GM23248 (cell line): ENCODE measurements around the gene CCDC47. TPM values are rescaled to one million over a fixed set of nuclear protein-coding genes. Genes with fewer than 3 reads are reported as not detected.
"Not testable (repeated sequence)": the region's sequence is repeated elsewhere in the genome, so short reads cannot be mapped to it uniquely, and the experiment has no call there.

Source experiments
- DNase-seq: peaks from one replicate; pipeline ENCODE4 v3.0.0-alpha.2; 2015
- H2AFZ ChIP-seq: fragments of 200-600 bp; sonication (generic); 2 replicates; pipeline ENCODE4 v1.6.1; 2016; ENCODE audit warnings: antibody characterized with exemption
- H3F3A ChIP-seq: fragments of 200-600 bp; sonication (generic); 2 replicates; pipeline ENCODE4 v1.6.1; 2016; ENCODE audit warnings: mild to moderate bottlenecking, antibody characterized with exemption, mixed run types; ENCODE audit not compliant: insufficient read depth
- H3K27ac ChIP-seq: fragments of 200-600 bp; sonication (generic); 2 replicates; pipeline ENCODE4 v1.5.1; 2016; ENCODE audit warnings: mild to moderate bottlenecking
- H3K27me3 ChIP-seq: fragments of 200-600 bp; sonication (generic); replicated peaks from 2 replicates; pipeline ENCODE4 v1.6.1; 2016; ENCODE audit warnings: mild to moderate bottlenecking; ENCODE audit not compliant: insufficient read depth
- H3K36me3 ChIP-seq: fragments of 200-600 bp; sonication (generic); 2 replicates; pipeline ENCODE4 v1.6.1; 2016; ENCODE audit warnings: low read depth, mild to moderate bottlenecking
- H3K4me1 ChIP-seq: fragments of 200-600 bp; sonication (generic); 2 replicates; pipeline ENCODE4 v1.6.1; 2016; ENCODE audit warnings: mild to moderate bottlenecking; ENCODE audit not compliant: insufficient read depth
- H3K4me2 ChIP-seq: fragments of 200-600 bp; sonication (generic); one replicate; pipeline ENCODE4 v1.6.1; 2016; ENCODE audit warnings: mild to moderate bottlenecking; ENCODE audit not compliant: unreplicated experiment
- H3K4me3 ChIP-seq: fragments of 200-600 bp; sonication (generic); 2 replicates; pipeline ENCODE4 v1.5.1; 2016; ENCODE audit warnings: mild to moderate bottlenecking
- H3K79me2 ChIP-seq: fragments of 200-600 bp; sonication (generic); 2 replicates; pipeline ENCODE4 v1.6.1; 2016; ENCODE audit warnings: mild to moderate bottlenecking; ENCODE audit not compliant: insufficient read depth
- H3K9ac ChIP-seq: fragments of 200-600 bp; sonication (generic); 2 replicates; pipeline ENCODE4 v1.6.1; 2016; ENCODE audit warnings: mild to moderate bottlenecking
- H3K9me2 ChIP-seq: fragments of 200-600 bp; sonication (generic); 2 replicates; pipeline ENCODE4 v1.6.1; 2016; ENCODE audit warnings: mixed run types, mild to moderate bottlenecking, moderate library complexity; ENCODE audit not compliant: insufficient read depth
- H3K9me3 ChIP-seq: fragments of 200-600 bp; sonication (generic); one replicate; pipeline ENCODE4 v1.6.1; 2017; ENCODE audit warnings: low read depth
- H4K20me1 ChIP-seq: fragments of 200-600 bp; sonication (generic); 2 replicates; pipeline ENCODE4 v1.6.0; 2016; ENCODE audit not compliant: insufficient read depth
- EZH2 ChIP-seq: fragments of 200-600 bp; sonication (generic); IDR thresholded peaks from 2 replicates; pipeline ENCODE4 v1.6.1; 2018; ENCODE audit warnings: antibody characterized with exemption, mild to moderate bottlenecking; ENCODE audit not compliant: insufficient read depth, poor library complexity, severe bottlenecking
- EZH2phosphoT487 ChIP-seq: fragments of 200-600 bp; sonication (generic); IDR thresholded peaks from 2 replicates; pipeline ENCODE4 v1.6.1; 2018; ENCODE audit warnings: antibody characterized with exemption, moderate library complexity, mild to moderate bottlenecking, low read depth; ENCODE audit not compliant: insufficient read depth
- WGBS, 2 experiments: methylation state at CpG; one replicate each; pipeline ENCODE4 v1.1.6; 2015 to 2017; ENCODE audit warnings: low lambda C conversion rate in 2 of 2, low coverage in 1 of 2; ENCODE audit errors: missing lambda C conversion rate in 2 of 2; 5-methylcytosine and 5-hydroxymethylcytosine counted together
- in situ Hi-C: fragments of 300-500 bp; cut with MboI; formaldehyde crosslinking; loops from 2 replicates; pipeline ENCODE4 v1.15.0; 2020
- polyA plus RNA-seq: library from polyadenylated mRNA; unstranded; fragments of >200 nt; fragmentation: Nextera tagmentation; extraction: Ambion mirVana; gene quantifications from 2 replicates; pipeline ENCODE4 v1.2.1, GENCODE V29; 2016
- total RNA-seq: library from RNA; depleted of rRNA; stranded (reverse); fragments of >200 nt; shearing (Covaris generic); gene quantifications from 2 replicates; pipeline ENCODE4 v1.2.3, GENCODE V29; 2014

CCDC47 gene
- total and polyA plus RNA-seq, 2 experiments from 2014 or later: 60.5 to 72.2 TPM

DNA sequence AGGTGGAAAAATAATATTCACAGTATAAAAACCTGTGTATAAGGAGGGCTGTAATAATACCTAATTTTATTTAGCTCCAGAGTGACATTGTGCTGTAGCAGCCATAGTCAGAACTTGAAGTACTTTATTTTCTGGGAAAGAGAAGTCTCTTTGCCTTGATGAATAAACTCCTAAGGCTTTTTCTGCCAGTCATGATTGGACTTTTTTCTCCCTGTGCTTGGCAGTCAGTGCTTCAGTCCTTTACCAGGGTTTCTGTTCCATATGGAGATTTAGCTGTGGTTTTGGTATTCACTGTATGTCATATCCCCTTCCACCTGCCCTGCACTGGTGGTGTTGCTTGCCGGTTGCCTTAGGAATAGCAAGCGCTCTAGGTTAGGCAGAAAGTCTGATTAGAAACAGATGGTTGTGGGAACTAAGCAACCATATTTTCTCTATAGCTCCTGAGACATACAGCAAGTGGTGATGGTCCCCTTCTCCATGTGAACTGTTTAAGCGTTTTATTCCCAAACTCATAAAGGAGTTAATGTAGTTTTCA, 25.2 kb upstream of the CCDC47 start:
- Histone ChIP-seq H3K4me2 (no peak overlapping the region), H4K20me1 (no peaks in the 10 kb centered on the region), H3K27ac (no peak overlapping the region), H3K27me3 (no peaks in the 10 kb centered on the region), H3K4me1 (no peaks in the 10 kb centered on the region), H3K36me3 (peaks cover 92% of the 10 kb centered on the region), H3K79me2 (peaks cover 98% of the 10 kb centered on the region), H3F3A (peaks cover 13% of the 10 kb centered on the region; the same call in 1 of the 2 replicates), H3K4me3 (no peak overlapping the region), H3K9ac (no peak overlapping the region), H2AFZ (no peak overlapping the region), H3K9me3 (no peaks in the 10 kb centered on the region), H3K9me2 (no peaks in the 10 kb centered on the region)
- TF ChIP-seq EZH2 (no peak), EZH2phosphoT487 (no peak)
- WGBS, 2 experiments: 70 to 76% methylated on average over 3 of the region's 3 CpGs
- no peak for DNase-seq
- in situ Hi-C loops: no loop called here

DNA sequence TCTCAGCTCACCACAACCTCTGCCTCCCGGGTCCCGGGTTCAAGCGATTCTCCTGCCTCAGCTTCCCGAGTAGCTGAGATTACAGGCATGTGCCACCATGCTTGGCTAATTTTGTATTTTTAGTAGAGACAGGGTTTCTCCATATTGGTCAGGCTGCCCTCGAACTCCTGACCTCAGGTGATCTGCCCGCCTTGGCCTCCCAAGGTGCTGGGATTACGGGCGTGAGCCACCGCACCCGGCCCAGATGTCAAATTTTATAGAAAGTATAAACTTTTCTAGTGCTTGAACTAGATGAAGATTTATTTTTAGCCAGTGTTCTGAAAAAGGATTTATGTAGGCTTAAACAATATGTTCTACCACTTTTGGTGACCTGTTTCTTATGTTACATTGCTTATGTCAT, 23.0 kb upstream of the CCDC47 start:
- H3K9ac ChIP-seq, H2AFZ ChIP-seq, H3K4me1 ChIP-seq, H3K9me2 ChIP-seq, H3K27me3 ChIP-seq, H3K4me3 ChIP-seq, in situ Hi-C loops, H3K9me3 ChIP-seq, H3K4me2 ChIP-seq, DNase-seq, H3K27ac ChIP-seq, H4K20me1 ChIP-seq: not testable (repeated sequence)
- peaks cover 91% of the 10 kb centered on the region for H3K36me3 ChIP-seq
- H3F3A ChIP-seq: peaks cover 13% of the 10 kb centered on the region; the same call in 1 of the 2 replicates
- H3K79me2 ChIP-seq: peaks cover 97% of the 10 kb centered on the region
- 91 to 98% methylated on average over 10 of the region's 10 CpGs for WGBS, 2 experiments

DNA sequence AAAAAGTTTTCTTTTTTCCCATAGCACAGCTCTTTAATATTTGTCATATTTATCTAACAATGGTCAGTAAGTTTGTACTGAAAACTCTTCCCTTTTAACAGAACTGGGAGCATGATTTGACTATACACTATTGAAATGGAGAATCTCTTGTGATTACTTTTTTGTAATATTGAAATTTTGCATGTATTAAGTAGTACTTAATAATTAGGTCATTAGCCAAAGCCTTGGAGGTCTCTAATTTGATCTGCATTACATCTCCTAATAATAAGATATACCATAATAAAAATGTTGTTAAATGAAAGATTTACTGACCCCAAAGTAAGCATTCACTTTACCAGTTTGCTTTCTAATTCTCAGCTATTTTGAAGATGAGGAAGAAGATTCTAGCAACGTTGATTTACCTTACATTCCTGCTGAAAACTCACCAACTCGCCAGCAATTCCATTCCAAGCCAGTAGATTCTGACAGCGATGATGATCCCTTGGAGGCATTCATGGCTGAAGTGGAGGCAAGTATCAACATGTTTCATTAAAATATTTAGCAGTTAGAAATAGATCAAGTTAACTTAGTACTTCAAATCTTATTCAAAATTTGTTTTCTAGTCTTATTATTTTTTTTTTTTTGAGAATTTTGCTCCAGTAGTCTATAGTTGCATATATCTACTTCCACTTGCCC, 18.8 kb upstream of the CCDC47 start:
- in situ Hi-C loops: no loop called here
- H3K9me2 ChIP-seq: no peaks in the 10 kb centered on the region
- H2AFZ ChIP-seq: no peak overlapping the region
- no peak overlapping the region for H3K4me3 ChIP-seq
- no peak overlapping the region for H3K4me2 ChIP-seq
- no peaks in the 10 kb centered on the region; the same call in 1 of the 2 replicates for H4K20me1 ChIP-seq
- H3K79me2 ChIP-seq: peaks cover 98% of the 10 kb centered on the region
- TF ChIP-seq EZH2 (no peak), EZH2phosphoT487 (no peak)
- peaks cover 88% of the 10 kb centered on the region for H3K36me3 ChIP-seq
- H3K4me1 ChIP-seq: no peaks in the 10 kb centered on the region
- no peak overlapping the region for H3K27ac ChIP-seq
- no peak overlapping the region for H3K9ac ChIP-seq
- no peaks in the 10 kb centered on the region for H3K27me3 ChIP-seq
- WGBS, 2 experiments: 68 to 76% methylated on average over 3 of the region's 3 CpGs
- no peak for DNase-seq
- no peaks in the 10 kb centered on the region for H3K9me3 ChIP-seq
- no peaks in the 10 kb centered on the region for H3F3A ChIP-seq

DNA sequence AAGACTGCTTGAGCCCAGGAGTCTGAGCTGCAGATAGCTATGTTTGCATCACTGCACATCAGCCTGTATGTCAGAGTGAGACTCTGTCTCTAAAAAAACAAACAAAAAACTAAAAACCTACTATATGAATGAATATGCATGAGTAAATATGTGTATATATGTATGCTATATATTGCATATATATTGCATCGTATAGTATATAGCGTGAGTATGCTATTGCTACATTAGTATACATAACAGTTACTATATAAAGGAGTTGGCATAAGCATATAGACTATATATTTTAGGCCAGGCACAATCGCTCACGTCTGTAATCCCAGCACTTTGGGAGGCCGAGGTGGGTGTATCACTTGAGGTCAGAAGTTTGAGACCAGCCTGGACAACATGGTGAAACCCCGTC, 16.7 kb upstream of the CCDC47 start:
- no peak overlapping the region for H3K9ac ChIP-seq
- no peak overlapping the region for H3K4me3 ChIP-seq
- no peak overlapping the region for H2AFZ ChIP-seq
- TF ChIP-seq EZH2 (no peak), EZH2phosphoT487 (no peak)
- no peak overlapping the region for H3K4me2 ChIP-seq
- H3K27ac ChIP-seq: no peak overlapping the region
- H3K27me3 ChIP-seq: no peaks in the 10 kb centered on the region
- H3K9me2 ChIP-seq: no peaks in the 10 kb centered on the region
- peaks cover 98% of the 10 kb centered on the region for H3K79me2 ChIP-seq
- in situ Hi-C loops: no loop called here
- DNase-seq: no peak
- H3F3A ChIP-seq: peaks cover 14% of the 10 kb centered on the region
- peaks cover 11% of the 10 kb centered on the region for H3K4me1 ChIP-seq
- WGBS, 2 experiments: 83 to 84% methylated on average over 6 of the region's 6 CpGs
- H3K9me3 ChIP-seq: no peaks in the 10 kb centered on the region
- peaks cover 71% of the 10 kb centered on the region for H3K36me3 ChIP-seq
- peaks cover 10% of the 10 kb centered on the region for H4K20me1 ChIP-seq
